Kidney (tissue), 14 donors: ENCODE results near the gene EDNRA. TPM values are rescaled to one million over a fixed set of nuclear protein-coding genes. Genes with fewer than 3 reads are reported as not detected.
A peak's percentile ranks its signal among the peaks of the same experiment; 100 is the strongest.

Experiments used
- DNase-seq, 5 donors: peaks; one replicate each; pipeline ENCODE4 v3.0.0-alpha.2; 2013 to 2020
- FAIRE-seq: peaks from 2 replicates; lab custom pipeline; 2012; peaks lifted over from hg19 to GRCh38; lab: Jason Lieb, UNC
- H3K27ac ChIP-seq, 2 donors: one replicate each; pipeline ENCODE4 v1.7.0; 2013; ENCODE audit warnings: low read depth in 2 of 2, low read length in 2 of 2, inconsistent platforms in 1 of 2
- H3K27me3 ChIP-seq: one replicate; pipeline ENCODE4 v1.7.1; 2013; ENCODE audit warnings: low read length, inconsistent platforms; ENCODE audit not compliant: control insufficient read depth, insufficient read depth
- H3K36me3 ChIP-seq, 3 donors: one replicate each; pipeline versions ENCODE4 v1.7.0 to v1.7.1; 2013; ENCODE audit warnings: low read length in 3 of 3, control low read depth in 1 of 3, inconsistent platforms in 1 of 3; ENCODE audit not compliant: insufficient read depth in 3 of 3, control insufficient read depth in 2 of 3
- H3K4me1 ChIP-seq, 3 donors: one replicate each; pipeline versions ENCODE4 v1.7.0 to v1.7.1; 2013; ENCODE audit warnings: low read length in 3 of 3, inconsistent platforms in 1 of 3, low read depth in 1 of 3; ENCODE audit not compliant: control insufficient read depth in 2 of 3, insufficient read depth in 2 of 3
- H3K4me3 ChIP-seq, 3 donors: one replicate each; pipeline versions ENCODE4 v1.7.0 to v1.8.1; 2013; ENCODE audit warnings: low read length in 3 of 3, control low read depth in 1 of 3, inconsistent platforms in 1 of 3
- H3K9ac ChIP-seq, 3 donors: one replicate each; pipeline versions ENCODE4 v1.7.0 to v1.7.1; 2013; ENCODE audit warnings: low read length in 3 of 3, control low read depth in 1 of 3, inconsistent platforms in 1 of 3
- H3K9me3 ChIP-seq, 3 donors: one replicate each; pipeline versions ENCODE4 v1.7.0 to v1.7.1; 2013; ENCODE audit warnings: low read length in 3 of 3, control low read depth in 1 of 3, inconsistent platforms in 1 of 3; ENCODE audit not compliant: control insufficient read depth in 2 of 3, insufficient read depth in 1 of 3
- CTCF ChIP-seq: IDR thresholded peaks from 3 replicates; pipeline ENCODE4 v1.5.1; 2012; ENCODE audit warnings: mild to moderate bottlenecking, moderate library complexity, borderline replicate concordance; ENCODE audit not compliant: insufficient read depth; ENCODE audit errors: extremely low read depth
- intact Hi-C: fragments of 100-400 bp; cut with DNase I; formaldehyde crosslinking; loops from one replicate; pipeline ENCODE4 v1.11.1; 2022
- polyA plus RNA-seq: library from polyadenylated mRNA; stranded (reverse); fragments of 350-450 nt; fragmentation: Illumina TruSeq; extraction: RNeasy Lipid Tissue Mini Kit (QIAGEN cat#74804); gene quantifications from one replicate; pipeline ENCODE4 v1.2.3, GENCODE V29; 2014; ENCODE audit warnings: low read depth, low replicate concordance; ENCODE audit not compliant: insufficient read depth
- total RNA-seq: library from RNA; stranded (reverse); fragmentation: NEBNext Ultra II Directional; extraction: Animal tissue kit (Norgen Biotek cat#: 25700); gene quantifications from one replicate; pipeline ENCODE4 v1.2.1, GENCODE V29; 2021
- donor health status: control.
- donor health status: control.
- donor health status: control.
- donor health status: control.
- donor health status: control.
- donor health status: DM: yes; HTN: yes; CAD: no.
- donor health status: Normal renal cell carcinoma (clear cell type).

EDNRA gene
- total and polyA plus RNA-seq, 2 donors from 2014 or later, result 3.2 to 8.1 TPM

- H3K9ac ChIP-seq, result no peak overlapping the region
- H3K36me3 ChIP-seq, result no peaks in the 10 kb centered on the region
- intact Hi-C loops, result no loop called here
- no peaks in the 10 kb centered on the region for H3K27me3 ChIP-seq
- peaks cover 0 to 4% (median 0%) of the 10 kb centered on the region in 3 donors for H3K4me1 ChIP-seq
- no peaks in the 10 kb centered on the region for H3K9me3 ChIP-seq
- peak; percentile 74 for TF ChIP-seq CTCF
- DNase-seq (peak in 4 of 5 donors; percentile 65 to 93 (median 83)), FAIRE-seq (peak; percentile 94)
- H3K4me3 ChIP-seq, result peak overlapping the region in 1 of 3 donors; percentile 10
- H3K27ac ChIP-seq, result no peak overlapping the region
Observed at GRCh38 chr4:147590249-147590920, 109.5 kb downstream of the EDNRA start.

- H3K9ac ChIP-seq, result no peak overlapping the region
- no peaks in the 10 kb centered on the region for H3K36me3 ChIP-seq
- no peak for FAIRE-seq
- DNase-seq, result no peak
- peaks cover 0 to 4% (median 0%) of the 10 kb centered on the region in 3 donors for H3K4me1 ChIP-seq
- no peak overlapping the region for H3K4me3 ChIP-seq
- intact Hi-C loops, result no loop called here
- H3K9me3 ChIP-seq, result no peaks in the 10 kb centered on the region
- no peaks in the 10 kb centered on the region for H3K27me3 ChIP-seq
- no peak for TF ChIP-seq CTCF
- H3K27ac ChIP-seq, result no peak overlapping the region
Observed at GRCh38 chr4:147591106-147591505, 110.2 kb downstream of the EDNRA start.

GRCh38 chr4:147594107-147594506 lies 113.2 kb downstream of the EDNRA start:
- Histone ChIP-seq H3K9ac (no peak overlapping the region), H3K27me3 (no peaks in the 10 kb centered on the region), H3K36me3 (no peaks in the 10 kb centered on the region), H3K4me3 (no peak overlapping the region), H3K9me3 (no peaks in the 10 kb centered on the region), H3K27ac (no peak overlapping the region), H3K4me1 (peaks cover 0 to 4% (median 0%) of the 10 kb centered on the region in 3 donors)
- TF ChIP-seq CTCF, result no peak
- DNase-seq (no peak), FAIRE-seq (no peak)
- intact Hi-C loops, result no loop called here

Other genes with a start within 250 kb of the EDNRA start
- 33.7 TPM for gene TMEM184C, start 136.3 kb downstream of the EDNRA start, total RNA-seq
- 16.2 TPM for gene TMEM184C, start 136.3 kb downstream of the EDNRA start, polyA plus RNA-seq
- 11.7 TPM for gene PRMT9, start 203.1 kb downstream of the EDNRA start, total RNA-seq
- gene PRMT9, start 203.1 kb downstream of the EDNRA start, polyA plus RNA-seq, result 7.6 TPM